RWPE2 (cell line): Measurements from ENCODE around the gene NKAIN2.
"Not testable (repeated sequence)": the region's sequence is repeated elsewhere in the genome, so short reads cannot be mapped to it uniquely, and the experiment has no call there.

ENCODE experiments used
- ATAC-seq: fragments of 200-7000 bp; cut with Tn5 transposase; 3 replicates; pipeline ENCODE4 v1.9.1; 2021; ENCODE audit warnings: low read depth
- DNase-seq: peaks from one replicate; pipeline ENCODE4 v3.0.0-alpha.2; 2020; ENCODE audit warnings: low spot score
- H3K27ac ChIP-seq: fragments of 450-650 bp; 2 replicates; pipeline ENCODE4 v1.5.1; 2017; ENCODE audit warnings: mild to moderate bottlenecking; ENCODE audit not compliant: poor library complexity, severe bottlenecking
- H3K27me3 ChIP-seq: fragments of 250-450 bp; sonication (Bioruptor Pico); 2 replicates; pipeline ENCODE4 v1.5.1; 2021; ENCODE audit warnings: mild to moderate bottlenecking, moderate library complexity; ENCODE audit not compliant: insufficient read depth, poor library complexity, severe bottlenecking
- H3K36me3 ChIP-seq: fragments of 250-450 bp; sonication (Bioruptor Pico); 2 replicates; pipeline ENCODE4 v1.5.1; 2020; ENCODE audit warnings: low read depth, mild to moderate bottlenecking, moderate library complexity
- H3K4me1 ChIP-seq: fragments of 250-450 bp; sonication (Bioruptor Pico); 2 replicates; pipeline ENCODE4 v1.5.1; 2021; ENCODE audit warnings: mild to moderate bottlenecking, moderate library complexity; ENCODE audit not compliant: insufficient read depth, poor library complexity, severe bottlenecking
- H3K4me3 ChIP-seq: fragments of 250-450 bp; sonication (Bioruptor Pico); 2 replicates; pipeline ENCODE4 v1.5.1; 2021; ENCODE audit warnings: mild to moderate bottlenecking, moderate library complexity; ENCODE audit not compliant: severe bottlenecking
- H3K9me3 ChIP-seq: fragments of 250-450 bp; sonication (Bioruptor Pico); 2 replicates; pipeline ENCODE4 v1.5.1; 2021; ENCODE audit warnings: mild to moderate bottlenecking, moderate library complexity; ENCODE audit not compliant: severe bottlenecking
- TF ChIP-seq, protein P1 (sequence below): fragments of 450-650 bp; IDR thresholded peaks from one replicate; pipeline ENCODE4 v1.5.1; 2017; ENCODE audit warnings: mild to moderate bottlenecking, moderate library complexity; ENCODE audit not compliant: poor library complexity, severe bottlenecking

The NKAIN2 gene

DNA sequence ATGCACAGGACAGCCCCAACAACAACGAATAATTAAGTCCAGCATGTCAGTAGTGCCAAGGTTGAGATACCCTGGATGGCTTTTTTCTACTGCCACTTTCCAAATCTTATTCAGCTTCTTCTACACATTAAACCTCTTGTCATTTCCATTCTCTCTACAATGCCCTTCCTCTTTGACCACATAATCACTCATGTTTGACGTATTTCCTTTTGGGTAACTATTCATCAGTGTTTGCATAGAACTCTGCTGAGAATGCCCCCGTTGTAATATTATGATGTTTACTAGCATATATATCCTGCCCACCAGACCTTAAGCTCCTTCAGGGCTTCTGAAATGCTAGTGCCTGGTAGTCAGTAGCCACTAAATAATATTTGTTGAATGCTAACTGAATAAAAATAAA lies 643.3 kb downstream of the NKAIN2 start:
- H3K4me3 ChIP-seq = no peak overlapping the region

DNA sequence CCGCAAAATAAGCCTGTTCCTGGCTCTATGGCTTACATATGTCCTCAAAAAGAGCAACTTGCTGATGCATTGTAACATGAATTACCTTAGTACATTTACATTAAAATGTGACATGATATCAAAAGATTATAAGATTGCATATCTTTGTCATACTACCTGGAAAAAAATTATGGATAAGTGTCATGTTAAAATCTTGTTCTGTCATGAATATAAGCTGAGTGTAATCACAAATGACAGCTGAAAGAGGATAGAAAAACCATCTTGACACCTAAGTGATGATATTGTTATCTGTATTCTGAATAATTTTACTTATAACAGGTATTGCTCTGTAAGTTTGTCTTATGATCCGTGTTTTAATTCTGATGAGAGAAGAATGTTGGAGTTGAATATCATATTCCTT lies 655.6 kb downstream of the NKAIN2 start:
- H3K27me3 ChIP-seq = no peaks in the 10 kb centered on the region
- no peaks in the 10 kb centered on the region for H3K9me3 ChIP-seq
- TF ChIP-seq, protein P1, sequence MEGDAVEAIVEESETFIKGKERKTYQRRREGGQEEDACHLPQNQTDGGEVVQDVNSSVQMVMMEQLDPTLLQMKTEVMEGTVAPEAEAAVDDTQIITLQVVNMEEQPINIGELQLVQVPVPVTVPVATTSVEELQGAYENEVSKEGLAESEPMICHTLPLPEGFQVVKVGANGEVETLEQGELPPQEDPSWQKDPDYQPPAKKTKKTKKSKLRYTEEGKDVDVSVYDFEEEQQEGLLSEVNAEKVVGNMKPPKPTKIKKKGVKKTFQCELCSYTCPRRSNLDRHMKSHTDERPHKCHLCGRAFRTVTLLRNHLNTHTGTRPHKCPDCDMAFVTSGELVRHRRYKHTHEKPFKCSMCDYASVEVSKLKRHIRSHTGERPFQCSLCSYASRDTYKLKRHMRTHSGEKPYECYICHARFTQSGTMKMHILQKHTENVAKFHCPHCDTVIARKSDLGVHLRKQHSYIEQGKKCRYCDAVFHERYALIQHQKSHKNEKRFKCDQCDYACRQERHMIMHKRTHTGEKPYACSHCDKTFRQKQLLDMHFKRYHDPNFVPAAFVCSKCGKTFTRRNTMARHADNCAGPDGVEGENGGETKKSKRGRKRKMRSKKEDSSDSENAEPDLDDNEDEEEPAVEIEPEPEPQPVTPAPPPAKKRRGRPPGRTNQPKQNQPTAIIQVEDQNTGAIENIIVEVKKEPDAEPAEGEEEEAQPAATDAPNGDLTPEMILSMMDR = no peak
- ATAC-seq (no peak), DNase-seq (no peak)
- H3K4me1 ChIP-seq = no peaks in the 10 kb centered on the region
- H3K27ac ChIP-seq = no peak overlapping the region
- H3K36me3 ChIP-seq = no peaks in the 10 kb centered on the region
- no peak overlapping the region for H3K4me3 ChIP-seq

More for the DNA sequence above, 643.3 kb downstream of the NKAIN2 start:
- ATAC-seq (no peak), DNase-seq (no peak)
- H3K9me3 ChIP-seq = no peaks in the 10 kb centered on the region
- no peaks in the 10 kb centered on the region for H3K4me1 ChIP-seq
- no peaks in the 10 kb centered on the region for H3K27me3 ChIP-seq
- TF ChIP-seq, protein P1 = no peak
- no peak overlapping the region for H3K27ac ChIP-seq
- no peaks in the 10 kb centered on the region for H3K36me3 ChIP-seq

DNA sequence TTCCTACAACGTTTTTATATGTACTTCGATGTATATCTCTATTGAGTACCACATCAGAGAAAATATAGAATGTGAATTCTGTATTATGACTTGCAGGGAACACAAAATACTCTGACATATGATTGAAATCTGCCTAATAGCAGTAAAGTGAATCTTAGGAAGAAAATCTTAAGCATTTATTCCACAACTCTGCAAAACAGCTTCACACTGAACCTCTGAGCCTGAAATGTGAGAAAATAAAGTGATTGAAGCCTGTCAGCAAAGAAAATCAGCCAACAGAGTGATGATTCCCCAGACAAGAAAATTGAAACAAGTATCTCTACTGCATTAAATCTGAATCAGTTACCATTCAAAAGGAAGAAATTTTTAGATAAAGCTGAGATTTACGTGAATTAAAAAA lies 659.1 kb downstream of the NKAIN2 start:
- TF ChIP-seq, protein P1 = no peak
- ATAC-seq = no peak
- Histone ChIP-seq H3K9me3 (no peaks in the 10 kb centered on the region), H3K36me3 (no peaks in the 10 kb centered on the region), H3K27ac (no peak overlapping the region), H3K4me3 (no peak overlapping the region), H3K27me3 (no peaks in the 10 kb centered on the region), H3K4me1 (no peaks in the 10 kb centered on the region)
- DNase-seq = no peak

DNA sequence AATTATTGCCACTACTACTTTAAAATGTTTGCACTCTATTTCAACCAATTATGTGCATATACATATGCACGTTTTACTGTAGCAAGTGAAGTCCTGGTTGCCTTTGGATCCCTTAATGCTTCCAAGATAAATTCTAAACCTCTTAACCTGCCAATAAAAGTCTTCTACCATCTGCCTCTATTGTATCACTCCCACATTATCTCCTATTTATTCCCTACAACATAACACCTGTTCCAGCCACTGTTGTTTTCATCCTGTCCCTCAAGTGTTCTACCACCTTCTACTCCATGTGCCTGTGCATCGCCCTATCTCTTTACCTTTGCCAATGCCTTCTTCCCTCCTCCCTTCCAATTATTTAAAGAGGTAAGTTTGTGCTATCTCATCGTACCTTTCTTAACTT lies 659.6 kb downstream of the NKAIN2 start:
- Histone ChIP-seq H3K4me1 (no peaks in the 10 kb centered on the region), H3K36me3 (no peaks in the 10 kb centered on the region), H3K27me3 (no peaks in the 10 kb centered on the region), H3K9me3 (no peaks in the 10 kb centered on the region), H3K4me3 (no peak overlapping the region), H3K27ac (no peak overlapping the region)
- ATAC-seq = no peak
- TF ChIP-seq, protein P1 = no peak
- no peak for DNase-seq

DNA sequence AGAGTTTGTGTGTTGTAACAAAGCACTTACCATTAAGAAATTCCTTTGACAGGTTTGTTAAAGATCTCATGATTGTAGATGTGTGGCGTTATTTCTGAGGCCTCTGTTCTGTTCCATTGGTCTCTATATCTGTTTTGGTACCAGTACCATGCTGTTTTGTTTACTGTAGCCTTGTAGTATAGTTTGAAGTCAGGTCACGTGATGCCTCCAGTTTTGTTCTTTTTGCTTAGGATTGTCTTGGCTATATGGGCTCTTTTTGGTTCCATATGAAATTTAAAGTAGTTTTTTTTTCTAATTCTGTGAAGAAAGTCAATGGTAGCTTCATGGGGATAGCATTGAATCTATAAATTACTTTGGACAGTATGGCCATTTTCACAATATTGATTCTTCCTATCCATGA lies 660.9 kb downstream of the NKAIN2 start:
- not testable (repeated sequence) for H3K4me1 ChIP-seq, ATAC-seq, H3K27ac ChIP-seq

DNA sequence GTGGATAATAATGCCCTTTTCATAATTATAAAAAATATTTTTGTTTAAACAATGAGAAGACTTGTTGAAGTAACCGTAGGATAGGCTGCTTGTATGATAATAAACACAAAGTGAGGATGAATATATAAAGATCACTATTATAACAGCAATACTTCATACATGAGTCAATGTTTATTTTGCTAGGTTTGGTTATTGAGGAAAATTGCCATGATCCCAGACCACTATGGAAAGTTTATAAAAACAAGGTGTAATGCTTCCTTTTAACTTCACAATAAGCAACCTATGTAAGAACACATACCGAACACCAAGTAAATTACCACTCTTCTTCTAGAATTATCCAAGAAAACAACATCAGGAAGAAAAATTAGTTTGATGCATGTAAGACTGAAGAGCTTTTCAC lies 663.3 kb downstream of the NKAIN2 start:
- Histone ChIP-seq H3K36me3 (no peaks in the 10 kb centered on the region), H3K4me1 (no peaks in the 10 kb centered on the region), H3K27ac (no peak overlapping the region), H3K4me3 (no peak overlapping the region), H3K9me3 (no peaks in the 10 kb centered on the region), H3K27me3 (no peaks in the 10 kb centered on the region)
- TF ChIP-seq, protein P1 = no peak
- ATAC-seq (peak; percentile 61), DNase-seq (no peak)

More for the DNA sequence above, 660.9 kb downstream of the NKAIN2 start:
- not testable (repeated sequence) for H3K36me3 ChIP-seq, H3K27me3 ChIP-seq, H3K4me3 ChIP-seq, DNase-seq, H3K9me3 ChIP-seq
